ENCODE results near the gene OR2B2.

The OR2B2 gene

GRCh38 chr6:27882624-27883023, 29.6 kb downstream of the OR2B2 start:
- Histone ChIP-seq H3K27ac (replicated peaks; ENCODE audit: low read length) (peak overlapping the region; percentile 36), H3K9me3 (replicated peaks in 1 of 2; ENCODE audit: control insufficient read depth in 2 of 2, insufficient read depth in 1 of 2, low read depth in 1 of 2, low read length in 2 of 2) (no peaks in the 10 kb centered on the region), H2AFZ (ENCODE audit: low read length) (no peak overlapping the region), H2BK120ac (ENCODE audit: low read depth, low read length) (no peak overlapping the region), H3K36me3 (replicated peaks in 1 of 2; ENCODE audit: control insufficient read depth in 2 of 2, insufficient read depth in 2 of 2, low read length in 2 of 2) (no peaks in the 10 kb centered on the region), H3K4ac (ENCODE audit: low read length) (no peak overlapping the region), H3K79me1 (ENCODE audit: low read depth, low read length) (no peaks in the 10 kb centered on the region), H4K91ac (ENCODE audit: low read depth, low read length, poor library complexity) (no peak overlapping the region), H2BK15ac (ENCODE audit: low read length) (no peak overlapping the region), H3K9ac (ENCODE audit: low read depth, low read length, poor library complexity) (no peak overlapping the region), H3K4me2 (ENCODE audit: insufficient read depth, low read length, poor library complexity, severe bottlenecking) (no peak overlapping the region), H3K4me1 (ENCODE audit: control insufficient read depth in 2 of 2, insufficient read depth in 1 of 2, low read depth in 1 of 2, low read length in 2 of 2) (peaks cover 0 to 2% of the 10 kb centered on the region in 2 donors), H2BK12ac (ENCODE audit: low read length) (no peak overlapping the region), H4K8ac (ENCODE audit: low read depth, low read length) (no peak overlapping the region), H3K27me3 (ENCODE audit: control insufficient read depth in 3 of 3, insufficient read depth in 3 of 3, low read depth in 1 of 3, low read length in 3 of 3) (no peaks in the 10 kb centered on the region), H3K14ac (ENCODE audit: low read length) (no peak overlapping the region), H3K4me3 (ENCODE audit: low read length in 2 of 2) (no peak overlapping the region), H2BK5ac (ENCODE audit: low read length) (no peak overlapping the region), H3K18ac (ENCODE audit: low read length) (no peak overlapping the region), H3K23ac (ENCODE audit: low read depth, low read length, poor library complexity) (no peak overlapping the region), H2AK5ac (ENCODE audit: low read depth, low read length) (no peak overlapping the region)
- WGBS, 2 donors (ENCODE audit: extremely low coverage in 2 of 2, insufficient read length in 2 of 2, insufficient replicate concordance in 1 of 2): no CpG with 5 or more reads among the region's 5 CpGs
- DNase-seq (ENCODE audit: low spot score): no peak

GRCh38 chr6:27879837-27880236, 32.4 kb downstream of the OR2B2 start:
- DNase-seq (ENCODE audit: low spot score): no peak

GRCh38 chr6:27874016-27874415, 38.2 kb downstream of the OR2B2 start:
- Histone ChIP-seq H3K9ac (ENCODE audit: low read depth, low read length, poor library complexity) (no peak overlapping the region), H3K36me3 (replicated peaks in 1 of 2; ENCODE audit: control insufficient read depth in 2 of 2, insufficient read depth in 2 of 2, low read length in 2 of 2) (no peaks in the 10 kb centered on the region), H3K14ac (ENCODE audit: low read length) (no peak overlapping the region), H2AFZ (ENCODE audit: low read length) (no peak overlapping the region), H3K23ac (ENCODE audit: low read depth, low read length, poor library complexity) (no peak overlapping the region), H2BK12ac (ENCODE audit: low read length) (peak overlapping the region; percentile 65), H3K27me3 (ENCODE audit: control insufficient read depth in 3 of 3, insufficient read depth in 3 of 3, low read depth in 1 of 3, low read length in 3 of 3) (no peaks in the 10 kb centered on the region), H3K18ac (ENCODE audit: low read length) (peak overlapping the region; percentile 85), H3K4me2 (ENCODE audit: insufficient read depth, low read length, poor library complexity, severe bottlenecking) (no peak overlapping the region), H2AK5ac (ENCODE audit: low read depth, low read length) (peak overlapping the region; percentile 85), H3K4me3 (ENCODE audit: low read length in 2 of 2) (no peak overlapping the region), H3K4ac (ENCODE audit: low read length) (no peak overlapping the region), H3K79me1 (ENCODE audit: low read depth, low read length) (peaks cover 2% of the 10 kb centered on the region), H2BK15ac (ENCODE audit: low read length) (peak overlapping the region; percentile 97), H3K9me3 (replicated peaks in 1 of 2; ENCODE audit: control insufficient read depth in 2 of 2, insufficient read depth in 1 of 2, low read depth in 1 of 2, low read length in 2 of 2) (no peaks in the 10 kb centered on the region), H3K27ac (replicated peaks; ENCODE audit: low read length) (peak overlapping the region; percentile 91), H2BK120ac (ENCODE audit: low read depth, low read length) (peak overlapping the region; percentile 22), H4K8ac (ENCODE audit: low read depth, low read length) (no peak overlapping the region), H3K4me1 (ENCODE audit: control insufficient read depth in 2 of 2, insufficient read depth in 1 of 2, low read depth in 1 of 2, low read length in 2 of 2) (peaks cover 0 to 6% of the 10 kb centered on the region in 2 donors), H4K91ac (ENCODE audit: low read depth, low read length, poor library complexity) (no peak overlapping the region), H2BK5ac (ENCODE audit: low read length) (peak overlapping the region; percentile 44)
- WGBS, 2 donors (ENCODE audit: extremely low coverage in 2 of 2, insufficient read length in 2 of 2, insufficient replicate concordance in 1 of 2): no CpG with 5 or more reads among the region's 8 CpGs
- DNase-seq (ENCODE audit: low spot score): no peak

More at GRCh38 chr6:27879837-27880236, 32.4 kb downstream of the OR2B2 start:
- peak overlapping the region; percentile 11 for H2BK15ac ChIP-seq (ENCODE audit: low read length)
- no peak overlapping the region for H2AK5ac ChIP-seq (ENCODE audit: low read depth, low read length)
- no peak overlapping the region for H3K4ac ChIP-seq (ENCODE audit: low read length)
- H3K9ac ChIP-seq (ENCODE audit: low read depth, low read length, poor library complexity): no peak overlapping the region
- H3K4me3 ChIP-seq (ENCODE audit: low read length in 2 of 2): no peak overlapping the region
- H3K4me2 ChIP-seq (ENCODE audit: insufficient read depth, low read length, poor library complexity, severe bottlenecking): no peak overlapping the region
- H2BK120ac ChIP-seq (ENCODE audit: low read depth, low read length): peak overlapping the region; percentile 4
- no peak overlapping the region for H3K14ac ChIP-seq (ENCODE audit: low read length)
- no peak overlapping the region for H3K23ac ChIP-seq (ENCODE audit: low read depth, low read length, poor library complexity)
- H3K27me3 ChIP-seq (ENCODE audit: control insufficient read depth in 3 of 3, insufficient read depth in 3 of 3, low read depth in 1 of 3, low read length in 3 of 3): no peaks in the 10 kb centered on the region
- no peak overlapping the region for H3K27ac ChIP-seq (replicated peaks; ENCODE audit: low read length)
- H3K18ac ChIP-seq (ENCODE audit: low read length): no peak overlapping the region
- H3K36me3 ChIP-seq (replicated peaks in 1 of 2; ENCODE audit: control insufficient read depth in 2 of 2, insufficient read depth in 2 of 2, low read length in 2 of 2): no peaks in the 10 kb centered on the region
- peaks cover 2% of the 10 kb centered on the region for H3K79me1 ChIP-seq (ENCODE audit: low read depth, low read length)
- H4K91ac ChIP-seq (ENCODE audit: low read depth, low read length, poor library complexity): no peak overlapping the region
- no CpG with 5 or more reads among the region's 5 CpGs for WGBS, 2 donors (ENCODE audit: extremely low coverage in 2 of 2, insufficient read length in 2 of 2, insufficient replicate concordance in 1 of 2)
- H2AFZ ChIP-seq (ENCODE audit: low read length): peak overlapping the region; percentile 22
- H3K4me1 ChIP-seq (ENCODE audit: control insufficient read depth in 2 of 2, insufficient read depth in 1 of 2, low read depth in 1 of 2, low read length in 2 of 2): peaks cover 0 to 2% of the 10 kb centered on the region in 2 donors
- no peak overlapping the region for H4K8ac ChIP-seq (ENCODE audit: low read depth, low read length)
- no peak overlapping the region for H2BK5ac ChIP-seq (ENCODE audit: low read length)
- no peaks in the 10 kb centered on the region for H3K9me3 ChIP-seq (replicated peaks in 1 of 2; ENCODE audit: control insufficient read depth in 2 of 2, insufficient read depth in 1 of 2, low read depth in 1 of 2, low read length in 2 of 2)
- peak overlapping the region; percentile 60 for H2BK12ac ChIP-seq (ENCODE audit: low read length)

GRCh38 chr6:27873021-27873940, 38.9 kb downstream of the OR2B2 start:
- H2BK12ac ChIP-seq (ENCODE audit: low read length): peak overlapping the region; percentile 65
- peak overlapping the region; percentile 98 for H3K23ac ChIP-seq (ENCODE audit: low read depth, low read length, poor library complexity)
- no peak overlapping the region for H2AFZ ChIP-seq (ENCODE audit: low read length)
- H3K79me1 ChIP-seq (ENCODE audit: low read depth, low read length): peaks cover 2% of the 10 kb centered on the region
- H3K14ac ChIP-seq (ENCODE audit: low read length): peak overlapping the region; percentile 73
- WGBS, 2 donors (ENCODE audit: extremely low coverage in 2 of 2, insufficient read length in 2 of 2, insufficient replicate concordance in 1 of 2): no CpG with 5 or more reads among the region's 50 CpGs
- H2BK120ac ChIP-seq (ENCODE audit: low read depth, low read length): no peak overlapping the region
- H3K9me3 ChIP-seq (replicated peaks in 1 of 2; ENCODE audit: control insufficient read depth in 2 of 2, insufficient read depth in 1 of 2, low read depth in 1 of 2, low read length in 2 of 2): no peaks in the 10 kb centered on the region
- peaks cover 0 to 6% of the 10 kb centered on the region in 2 donors for H3K4me1 ChIP-seq (ENCODE audit: control insufficient read depth in 2 of 2, insufficient read depth in 1 of 2, low read depth in 1 of 2, low read length in 2 of 2)
- peak overlapping the region; percentile 95 for H3K18ac ChIP-seq (ENCODE audit: low read length)
- H2BK15ac ChIP-seq (ENCODE audit: low read length): peak overlapping the region; percentile 77
- peak overlapping the region; percentile 49 to 82 for H3K4me3 ChIP-seq (ENCODE audit: low read length in 2 of 2)
- H2AK5ac ChIP-seq (ENCODE audit: low read depth, low read length): peak overlapping the region; percentile 85
- peak; percentile 67 for DNase-seq (ENCODE audit: low spot score)
- peak overlapping the region; percentile 88 for H3K9ac ChIP-seq (ENCODE audit: low read depth, low read length, poor library complexity)
- no peak overlapping the region for H4K91ac ChIP-seq (ENCODE audit: low read depth, low read length, poor library complexity)
- H3K4ac ChIP-seq (ENCODE audit: low read length): no peak overlapping the region
- H3K36me3 ChIP-seq (replicated peaks in 1 of 2; ENCODE audit: control insufficient read depth in 2 of 2, insufficient read depth in 2 of 2, low read length in 2 of 2): no peaks in the 10 kb centered on the region
- peak overlapping the region; percentile 4 for H2BK5ac ChIP-seq (ENCODE audit: low read length)
- peak overlapping the region; percentile 91 for H3K27ac ChIP-seq (replicated peaks; ENCODE audit: low read length)
- H3K4me2 ChIP-seq (ENCODE audit: insufficient read depth, low read length, poor library complexity, severe bottlenecking): peak overlapping the region; percentile 86
- no peaks in the 10 kb centered on the region for H3K27me3 ChIP-seq (ENCODE audit: control insufficient read depth in 3 of 3, insufficient read depth in 3 of 3, low read depth in 1 of 3, low read length in 3 of 3)
- no peak overlapping the region for H4K8ac ChIP-seq (ENCODE audit: low read depth, low read length)
